HG03575 (cell line): ENCODE measurements around the gene ZNF485.
"Not testable (repeated sequence)": the region's sequence is repeated elsewhere in the genome, so short reads cannot be mapped to it uniquely, and the experiment has no call there.

Experiments
- ATAC-seq: cut with Tn5 transposase; IDR thresholded peaks from one replicate; pipeline ENCODE4 v1.9.1; 2021; ENCODE audit not compliant: unreplicated experiment, insufficient number of reproducible peaks, low FRiP score; ENCODE audit errors: extremely low read depth

Gene ZNF485

DNA sequence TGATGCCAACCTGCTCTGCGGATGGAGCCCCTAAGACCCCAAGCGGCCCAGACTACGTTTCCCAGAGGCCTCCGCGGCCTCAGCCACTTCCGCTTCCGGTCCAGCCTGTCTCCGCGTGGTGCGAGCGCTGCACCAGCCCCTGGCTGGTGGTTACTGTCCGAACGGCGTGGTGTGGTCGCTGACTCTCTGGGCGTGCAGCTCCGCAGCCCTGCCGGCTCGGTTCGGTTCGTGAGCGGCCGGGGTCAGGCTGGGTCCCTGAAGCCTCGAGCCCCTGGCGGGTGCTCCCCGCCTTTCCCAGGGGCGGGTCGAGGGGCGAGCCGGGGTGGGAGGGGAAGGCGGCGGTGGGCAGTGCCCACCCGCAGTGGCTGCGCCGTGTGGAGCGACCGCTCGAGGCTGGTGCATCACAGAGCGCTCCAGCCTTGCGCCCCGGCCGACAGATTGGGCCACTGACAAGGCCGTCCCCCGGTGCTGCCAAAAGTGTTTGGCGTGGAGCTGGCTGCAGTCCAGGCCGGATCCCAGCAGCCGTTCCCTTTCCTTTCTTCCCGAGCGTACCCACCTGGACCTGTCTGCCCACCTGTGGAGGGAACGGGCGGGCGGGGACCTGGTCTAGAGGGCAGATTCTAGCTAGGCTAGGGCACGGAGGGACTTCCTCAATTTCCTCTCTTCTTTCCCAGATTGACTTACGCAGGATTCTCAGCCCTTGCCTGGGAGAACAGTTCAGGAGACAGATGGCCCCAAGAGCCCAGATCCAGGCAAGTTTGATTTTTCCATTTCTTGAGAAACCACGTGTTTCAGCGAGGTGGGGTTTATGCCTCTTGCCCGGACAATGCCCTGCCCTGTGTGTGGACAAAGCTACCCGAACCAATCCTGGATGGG, at the start of gene ZNF485:
TSS of gene ZNF485 (plus strand) at position 116 of the 876 bp plus-strand sequence. CDS start at position 729, 613 bp downstream.
- peak; percentile 82 for ATAC-seq

DNA sequence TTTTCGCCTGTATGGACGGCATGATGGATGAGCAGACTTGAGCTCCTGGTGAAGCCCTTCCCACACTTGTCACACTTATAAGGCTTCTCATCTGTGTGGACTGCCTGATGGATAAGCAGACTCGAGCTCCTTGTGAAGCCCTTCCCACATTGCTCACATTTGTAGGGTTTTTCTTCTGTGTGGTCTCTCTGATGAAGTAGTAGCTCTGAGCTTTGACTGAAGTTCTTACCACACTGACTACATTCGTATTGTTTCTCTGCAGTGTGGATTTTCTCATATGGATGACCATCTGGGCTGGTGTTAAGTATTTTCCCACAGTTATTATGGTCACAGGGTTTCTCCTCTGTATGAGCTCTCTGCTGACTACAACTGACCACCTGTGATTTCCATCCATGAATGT, 49.0 kb upstream of the ZNF485 start:
- ATAC-seq = no peak

DNA sequence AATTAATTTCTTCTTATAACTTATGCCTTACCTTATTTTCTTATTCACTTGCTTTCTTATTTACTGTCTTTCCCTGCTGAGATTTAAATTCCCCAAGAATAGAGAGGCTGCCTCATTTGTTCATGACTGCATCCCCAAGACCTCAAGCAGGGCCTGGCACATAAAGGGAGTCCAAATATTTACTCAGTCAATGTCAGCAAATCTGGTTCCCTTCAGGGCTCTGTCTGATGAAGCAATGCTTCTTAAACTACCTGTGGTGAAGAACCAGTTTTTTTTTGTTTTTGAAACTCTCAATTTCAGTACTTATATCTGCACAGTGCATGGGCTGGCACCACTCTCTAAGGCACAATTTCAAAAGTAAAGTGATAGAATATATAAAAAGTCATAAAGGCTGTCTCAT, 36.6 kb upstream of the ZNF485 start:
- ATAC-seq = no peak

DNA sequence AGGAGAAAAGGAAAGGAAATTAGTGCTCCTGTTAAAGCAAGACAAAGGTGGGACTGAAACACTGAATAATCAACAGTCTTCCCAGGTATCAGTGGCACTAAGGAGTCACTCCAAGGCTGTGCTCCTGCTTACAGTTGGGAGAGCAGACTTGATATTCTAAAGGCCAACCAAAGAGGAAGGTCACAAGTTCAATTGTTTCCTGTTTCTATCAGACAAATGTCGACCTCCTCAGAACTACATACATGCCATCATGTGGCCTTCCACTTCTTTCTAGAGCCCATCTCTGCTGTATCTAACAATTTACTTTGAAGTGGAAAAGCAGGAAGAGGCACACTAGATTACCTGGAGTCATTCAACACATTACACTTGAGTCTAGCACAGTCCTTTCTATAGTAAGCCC, 35.3 kb upstream of the ZNF485 start:
- ATAC-seq = no peak

DNA sequence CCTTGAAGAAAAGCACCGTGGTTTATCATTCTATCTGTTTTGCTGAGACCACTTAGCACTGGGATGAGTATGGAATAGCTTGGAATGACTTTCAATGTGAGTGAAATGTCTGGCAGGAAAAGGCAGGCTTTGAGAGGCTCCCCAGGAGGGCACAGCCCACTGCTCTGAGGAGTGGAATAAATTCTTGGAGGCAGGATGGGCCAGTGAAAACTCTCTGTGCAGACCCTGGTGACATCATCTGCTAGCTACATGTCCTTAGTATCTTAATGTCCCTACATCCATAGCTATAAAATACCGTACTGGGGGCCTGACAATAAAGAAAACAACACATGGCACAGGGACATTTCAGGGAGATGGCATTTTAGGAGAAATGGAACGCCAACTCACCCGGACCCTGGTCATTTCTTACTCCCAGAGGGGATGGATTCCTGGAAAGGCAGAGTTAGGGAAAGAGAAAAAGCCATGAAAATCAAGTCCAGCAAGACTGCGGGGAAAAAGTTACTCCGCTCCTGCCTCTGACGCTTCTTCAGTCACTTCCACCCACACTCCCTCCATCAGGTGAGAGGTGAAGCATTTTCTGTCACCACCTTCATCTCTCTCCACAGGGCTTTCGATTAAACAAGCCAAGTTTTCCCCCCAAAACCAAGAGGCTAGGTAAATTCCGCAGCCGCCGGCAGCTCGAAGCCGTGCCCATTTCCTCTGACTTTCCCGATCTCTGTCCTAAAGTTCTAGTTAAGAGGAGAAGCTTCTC, 32.8 kb upstream of the ZNF485 start:
- ATAC-seq = no peak

DNA sequence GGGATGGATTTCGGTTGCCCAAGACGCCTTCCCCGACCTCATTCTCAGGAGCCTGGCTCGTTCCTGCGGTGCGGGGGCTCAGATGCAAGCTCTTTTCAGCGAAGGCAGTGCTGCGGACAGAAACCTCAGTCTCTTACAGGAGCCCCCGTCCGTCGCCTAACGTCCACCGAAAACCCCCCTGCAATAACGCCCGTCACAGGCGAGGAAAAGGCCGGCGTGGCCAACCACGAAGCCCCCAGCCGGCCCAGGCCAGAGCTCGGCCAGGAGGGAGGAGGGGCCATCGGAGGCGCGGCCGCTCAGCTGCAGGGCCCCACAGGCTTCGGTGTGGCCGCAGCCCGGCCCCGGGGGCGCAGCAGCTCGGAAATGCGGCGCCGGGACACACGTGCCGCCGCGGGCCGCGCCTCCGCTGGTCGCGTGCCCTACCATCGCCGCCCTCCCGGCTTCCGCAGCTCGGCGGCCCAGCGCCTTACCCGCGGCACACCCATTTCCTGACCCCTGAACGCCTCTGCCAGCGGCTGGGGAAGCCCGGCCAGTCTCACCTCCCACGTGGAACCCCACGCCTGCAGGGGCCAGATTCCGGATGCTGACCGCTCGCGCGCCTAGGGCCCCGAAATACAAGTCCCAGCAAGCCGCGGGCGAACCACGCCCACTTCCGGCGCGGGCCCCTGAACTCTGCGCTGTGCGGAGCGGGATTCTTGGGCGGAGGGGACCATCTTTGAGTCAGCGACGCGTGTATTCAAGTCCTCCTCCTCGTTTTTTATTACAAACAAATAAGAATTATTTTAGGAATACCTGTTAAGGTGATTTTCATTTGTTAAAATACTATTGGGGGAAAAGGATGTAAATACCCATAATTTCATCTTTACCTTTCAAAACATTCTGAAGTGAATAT, 32.0 kb upstream of the ZNF485 start, which contains the start of gene ZNF239:
TSS of gene ZNF239 (minus strand) at position 616 of the 892 bp plus-strand sequence. CDS start 16,537 bp downstream, outside the sequence.
- ATAC-seq = no peak

DNA sequence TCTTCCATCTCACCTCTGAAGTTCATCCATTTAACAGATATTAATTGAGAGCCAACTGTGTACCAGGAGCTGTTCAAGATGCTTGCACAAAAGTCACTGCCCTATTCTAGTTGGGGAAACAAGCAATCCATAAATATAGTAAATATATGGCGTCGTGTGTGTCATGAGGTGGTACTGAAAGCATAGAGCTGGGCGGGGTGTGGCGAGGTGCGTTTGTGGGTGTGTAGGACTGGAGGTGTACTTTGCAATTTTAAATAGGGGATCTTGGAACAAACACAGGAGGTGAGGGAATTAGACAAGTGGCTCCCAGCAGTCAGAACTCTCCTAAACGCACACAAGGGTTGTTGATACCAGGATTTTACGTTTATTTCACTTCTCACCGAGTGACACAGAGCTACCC, 31.3 kb upstream of the ZNF485 start:
- no peak for ATAC-seq

DNA sequence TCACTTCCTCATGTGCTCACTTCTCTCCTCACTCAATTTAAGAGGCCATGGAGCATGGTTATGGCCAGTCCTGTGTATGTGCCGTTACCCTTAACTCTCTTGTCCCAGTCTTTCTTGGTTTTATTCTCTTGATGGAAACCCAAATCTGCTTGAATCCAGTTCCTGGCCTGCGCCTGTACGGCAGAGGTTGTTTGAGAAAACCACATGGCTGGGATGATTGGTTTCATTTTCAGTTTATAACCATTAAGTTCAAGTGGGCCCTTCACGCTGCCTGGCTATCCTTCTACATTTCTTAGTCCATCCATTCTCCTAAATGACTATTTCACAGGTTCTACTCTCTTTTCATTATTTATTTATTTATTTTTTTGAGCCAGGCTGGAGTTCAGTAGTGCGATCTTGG, 30.2 kb upstream of the ZNF485 start:
- ATAC-seq = no peak

DNA sequence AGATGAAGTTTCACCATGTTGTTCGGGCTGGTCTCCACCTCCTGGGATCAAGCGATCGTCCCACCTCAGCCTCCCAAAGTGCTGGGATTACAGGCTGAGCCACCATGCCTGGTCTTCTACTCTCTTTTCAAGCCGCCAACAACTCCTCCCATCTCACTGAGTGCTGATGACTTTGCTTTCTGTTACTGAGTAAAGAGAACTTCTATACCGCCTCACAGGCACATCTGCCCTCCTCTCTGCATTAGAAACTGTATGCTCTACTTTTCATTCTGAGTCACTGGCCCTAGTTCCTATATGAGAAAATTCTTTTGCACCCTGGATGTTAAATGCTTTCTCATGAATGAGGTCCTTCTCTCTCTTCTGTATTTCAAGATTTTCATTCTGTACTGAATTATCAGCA, 29.7 kb upstream of the ZNF485 start:
- ATAC-seq = no peak

DNA sequence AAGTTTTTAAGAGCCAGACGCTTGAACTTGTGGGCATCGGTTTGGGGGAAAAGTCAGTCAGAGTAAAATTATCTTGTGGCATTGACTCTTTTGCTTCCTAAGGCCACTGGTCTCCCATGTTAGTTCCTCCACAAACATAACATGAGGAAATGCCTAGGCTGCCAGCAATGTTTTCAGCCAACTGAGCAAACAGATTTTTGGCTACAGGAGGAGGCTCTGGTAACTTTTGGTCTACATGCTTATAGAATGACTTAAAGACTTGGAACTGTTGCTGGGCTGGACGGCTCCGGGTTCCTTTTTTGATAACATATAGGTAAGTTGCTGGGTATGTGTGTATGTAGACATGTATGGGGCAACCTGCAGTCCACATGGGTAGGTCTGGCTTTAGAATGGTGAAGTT, 22.2 kb upstream of the ZNF485 start:
- ATAC-seq = no peak

DNA sequence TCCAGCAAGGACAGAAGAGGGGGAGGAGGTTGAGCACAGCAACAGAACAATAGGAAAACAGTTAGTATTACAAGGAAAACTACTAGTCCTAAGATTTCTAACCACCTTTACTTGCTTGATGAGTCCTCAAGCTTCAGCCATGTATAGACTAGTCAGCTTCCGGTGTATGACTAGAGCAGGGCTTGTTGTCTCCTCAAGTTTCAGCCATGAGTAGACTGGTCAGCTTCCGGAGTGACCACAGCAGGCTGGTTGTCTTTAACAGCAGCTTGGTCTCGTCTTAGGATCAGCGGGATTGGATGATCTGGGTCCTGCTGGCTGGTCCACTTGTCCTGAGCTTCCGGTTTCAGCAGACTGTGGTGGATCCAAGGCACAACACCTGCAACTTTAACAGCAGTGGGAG, 21.2 kb upstream of the ZNF485 start:
- ATAC-seq = no peak

DNA sequence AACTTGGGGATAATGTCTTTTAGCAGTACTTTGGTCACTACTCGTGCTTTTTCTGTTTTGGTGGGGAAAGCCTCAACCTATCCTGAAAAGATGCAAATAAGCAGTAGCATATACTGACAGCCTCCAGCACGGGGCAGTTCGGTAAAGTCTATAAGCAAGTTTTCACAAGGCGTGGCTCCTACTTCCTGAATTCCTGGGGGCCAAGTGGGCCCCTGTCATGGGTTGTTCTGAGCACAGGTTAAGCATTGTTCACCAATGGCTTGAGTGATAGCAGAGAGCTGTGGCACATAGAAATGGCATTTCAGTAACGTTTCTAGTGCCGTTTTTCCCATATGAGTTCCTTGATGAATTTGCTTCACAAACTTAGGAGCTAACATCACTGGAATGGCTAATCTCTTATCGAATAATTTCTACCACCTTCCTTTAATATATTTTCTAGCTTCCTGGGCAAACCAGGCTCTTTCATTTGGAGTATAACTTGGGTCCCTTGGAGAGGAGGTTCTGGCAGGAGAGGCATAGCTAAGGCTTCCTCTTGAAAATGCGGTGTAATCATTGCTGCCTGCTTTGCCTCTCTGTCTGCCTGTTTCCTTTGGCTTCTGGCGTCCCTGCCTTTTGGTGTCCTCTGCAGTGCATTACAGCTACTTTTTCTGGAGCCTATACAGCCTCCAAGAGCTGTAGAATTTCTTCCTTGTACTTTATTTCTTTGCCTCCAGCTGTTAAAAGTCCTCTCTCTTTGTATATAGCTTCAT, 20.1 kb upstream of the ZNF485 start:
- ATAC-seq = no peak

DNA sequence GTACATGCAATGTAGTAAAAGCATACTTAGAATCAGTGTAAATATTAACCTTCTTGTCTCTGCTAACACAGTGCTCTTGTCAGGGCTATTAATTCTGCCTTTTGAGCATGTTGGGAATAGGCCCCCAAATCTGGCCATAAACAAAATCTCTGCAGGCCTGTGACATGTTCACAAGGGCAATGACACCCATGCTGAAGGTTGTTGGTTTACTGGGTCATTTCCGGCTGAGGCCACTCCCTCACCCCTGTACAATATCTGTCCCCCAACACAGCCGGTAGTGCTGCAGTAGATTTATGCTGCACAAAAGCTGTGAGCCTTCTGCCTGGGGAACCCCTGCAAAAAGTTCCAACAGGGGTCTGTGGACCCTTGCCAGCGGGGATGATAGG, 19.5 kb upstream of the ZNF485 start:
- not testable (repeated sequence) for ATAC-seq

DNA sequence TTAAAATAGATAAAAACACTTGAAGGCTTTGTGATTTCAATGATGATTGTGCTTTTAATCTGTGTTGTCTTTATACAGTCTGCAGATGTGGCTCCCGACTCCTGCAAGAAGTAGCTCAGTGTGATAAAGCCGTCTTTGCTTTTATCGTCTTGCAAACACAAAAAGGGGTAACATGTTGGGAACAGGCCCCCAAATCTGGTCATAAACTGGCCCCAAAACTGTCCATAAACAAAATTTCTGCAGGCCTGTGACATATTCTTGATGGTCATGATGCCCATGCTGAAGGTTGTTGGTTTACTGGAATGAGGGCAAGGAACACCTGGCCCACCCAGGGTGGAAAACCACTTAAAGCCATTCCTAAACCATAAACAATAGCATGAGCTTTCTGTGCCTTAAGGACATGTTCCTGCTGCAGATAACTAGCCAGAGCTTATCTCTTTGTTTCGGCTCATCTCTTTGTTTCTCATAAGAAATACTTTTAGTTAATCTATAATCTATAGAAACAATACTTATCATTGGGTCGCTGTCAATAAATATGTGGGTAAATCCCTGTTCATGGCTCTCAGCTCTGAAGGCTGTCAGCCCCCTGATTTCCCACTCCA, 14.8 kb upstream of the ZNF485 start:
- no peak for ATAC-seq

DNA sequence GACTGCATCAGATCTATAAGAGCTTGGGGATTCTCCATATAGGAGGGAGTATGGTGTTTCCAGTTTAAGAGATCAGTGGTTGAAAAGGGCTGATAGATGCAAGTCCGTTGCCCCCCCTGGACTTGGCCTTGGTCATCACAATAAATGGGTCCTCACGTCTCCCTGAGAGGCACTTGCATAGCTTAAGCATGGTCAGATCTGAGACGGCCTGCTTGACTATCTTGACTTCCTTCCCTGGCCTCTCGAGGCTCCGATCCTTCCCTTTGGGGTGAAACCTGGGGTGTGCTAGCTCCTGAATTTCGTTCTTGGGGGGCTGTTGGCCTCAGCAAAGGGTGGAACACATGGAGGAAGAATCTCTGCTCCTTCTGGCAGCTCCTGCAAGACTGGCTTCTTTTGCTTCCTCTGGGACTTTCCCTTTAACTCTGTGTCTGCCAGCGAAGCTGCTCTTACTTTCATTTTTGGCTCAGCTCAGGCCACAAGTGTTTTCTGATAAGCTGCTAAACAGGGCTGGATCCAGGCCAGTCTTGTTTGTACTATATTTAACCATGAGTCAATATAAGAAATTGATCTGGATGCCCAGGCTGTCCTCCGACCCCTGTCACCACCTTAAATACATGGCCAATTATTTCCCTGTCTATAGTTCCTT, 11.2 kb upstream of the ZNF485 start:
- ATAC-seq = peak; percentile 94

DNA sequence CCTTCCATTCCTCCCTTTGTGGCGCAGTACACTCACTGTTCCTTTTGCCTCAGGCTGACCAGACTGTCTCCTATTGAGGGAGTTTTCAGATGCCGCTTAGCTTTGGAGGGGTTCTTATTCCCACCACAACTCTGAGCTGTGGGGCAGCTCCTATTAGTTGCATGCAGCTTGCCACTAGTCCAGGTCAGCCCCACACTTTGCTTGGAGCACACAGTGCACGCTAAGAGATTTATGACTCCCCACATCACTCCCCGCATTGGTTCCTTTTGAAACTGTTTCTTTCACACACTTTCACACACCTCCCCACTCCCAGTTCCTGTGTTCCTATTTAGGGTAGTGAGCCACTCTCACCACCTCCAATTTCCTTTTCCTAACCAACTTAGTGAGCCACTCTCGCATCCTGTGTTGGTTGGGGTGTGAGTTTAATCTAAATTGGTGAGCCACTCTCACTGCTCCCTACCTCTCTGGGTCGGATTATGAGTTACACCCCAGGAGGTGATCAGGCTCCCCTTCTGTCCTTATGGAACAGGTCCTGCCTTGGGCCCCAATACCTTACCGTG, 10.4 kb upstream of the ZNF485 start:
- peak; percentile 44 for ATAC-seq

DNA sequence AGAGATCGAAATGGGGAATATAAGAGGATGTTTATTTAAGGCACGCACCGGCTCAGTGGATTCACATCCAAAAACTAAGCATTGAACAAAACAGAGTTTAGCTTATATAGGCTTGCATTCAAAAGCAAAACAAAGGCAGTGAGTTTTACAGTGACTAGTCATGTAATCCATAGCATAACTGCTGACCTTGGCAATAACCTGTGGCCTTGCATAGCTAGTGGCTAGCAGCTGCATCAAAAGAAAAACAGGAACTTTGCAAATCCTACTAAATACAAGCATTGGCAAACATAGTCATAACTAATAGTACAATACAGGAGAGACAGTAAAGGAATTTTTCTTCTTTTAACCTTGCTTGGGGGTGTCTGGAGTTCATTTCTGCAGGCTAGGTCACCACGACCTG, 9.7 kb upstream of the ZNF485 start:
- no peak for ATAC-seq
